HG03520 (cell line): Measurements from ENCODE around the gene GPRIN2.
"Not testable (repeated sequence)": the region's sequence is repeated elsewhere in the genome, so short reads cannot be mapped to it uniquely, and the experiment has no call there.

Source experiments
- ATAC-seq: cut with Tn5 transposase; IDR thresholded peaks from one replicate; pipeline ENCODE4 v1.9.1; 2021; ENCODE audit warnings: mild to moderate bottlenecking, moderate library complexity; ENCODE audit not compliant: unreplicated experiment

Gene GPRIN2

GRCh38 chr10:46538717-46539426, 17.6 kb downstream of the GPRIN2 start:
- no peak for ATAC-seq

GRCh38 chr10:46538155-46538554, 18.3 kb downstream of the GPRIN2 start:
- ATAC-seq = no peak

- ATAC-seq = no peak
Measured at GRCh38 chr10:46537309-46537708, 19.1 kb downstream of the GPRIN2 start.

- ATAC-seq = no peak
Measured at GRCh38 chr10:46536781-46537180, 19.7 kb downstream of the GPRIN2 start.

- no peak for ATAC-seq
Measured at GRCh38 chr10:46536171-46536570, 20.3 kb downstream of the GPRIN2 start.

- no peak for ATAC-seq
Measured at GRCh38 chr10:46534828-46535524, 21.5 kb downstream of the GPRIN2 start.

GRCh38 chr10:46532256-46532655, 24.2 kb downstream of the GPRIN2 start:
- ATAC-seq = not testable (repeated sequence)

GRCh38 chr10:46530249-46531186, 25.9 kb downstream of the GPRIN2 start:
- no peak for ATAC-seq

GRCh38 chr10:46529742-46530141, 26.7 kb downstream of the GPRIN2 start:
- ATAC-seq = not testable (repeated sequence)

GRCh38 chr10:46528675-46529615, 27.5 kb downstream of the GPRIN2 start:
- no peak for ATAC-seq

GRCh38 chr10:46528171-46528671, 28.2 kb downstream of the GPRIN2 start:
- no peak for ATAC-seq

- ATAC-seq = no peak
Measured at GRCh38 chr10:46527241-46527811, 29.1 kb downstream of the GPRIN2 start.

GRCh38 chr10:46526682-46527038, 29.8 kb downstream of the GPRIN2 start:
- no peak for ATAC-seq

GRCh38 chr10:46525824-46526681, 30.4 kb downstream of the GPRIN2 start:
- ATAC-seq = no peak

GRCh38 chr10:46525177-46525823, 31.2 kb downstream of the GPRIN2 start:
- ATAC-seq = no peak

GRCh38 chr10:46524472-46525176, 31.8 kb downstream of the GPRIN2 start:
- no peak for ATAC-seq

- ATAC-seq = no peak
Measured at GRCh38 chr10:46523962-46524471, 32.4 kb downstream of the GPRIN2 start.
